Inflammatory macrophage treated with lipopolysaccharide for 4 hours (primary cell): ENCODE measurements around the gene XYLT1.
"Not testable (repeated sequence)": the region's sequence is repeated elsewhere in the genome, so short reads cannot be mapped to it uniquely, and the experiment has no call there.

ENCODE experiments used
- DNase-seq: peaks from one replicate; pipeline ENCODE4 v3.0.0-alpha.2; 2020

The XYLT1 gene

GRCh38 chr16:17331071-17331607, 139.6 kb downstream of the XYLT1 start:
- DNase-seq, result no peak

- no peak for DNase-seq
These were observed 140.7 kb downstream of the XYLT1 start for GRCh38 chr16:17330044-17330443.

DNA sequence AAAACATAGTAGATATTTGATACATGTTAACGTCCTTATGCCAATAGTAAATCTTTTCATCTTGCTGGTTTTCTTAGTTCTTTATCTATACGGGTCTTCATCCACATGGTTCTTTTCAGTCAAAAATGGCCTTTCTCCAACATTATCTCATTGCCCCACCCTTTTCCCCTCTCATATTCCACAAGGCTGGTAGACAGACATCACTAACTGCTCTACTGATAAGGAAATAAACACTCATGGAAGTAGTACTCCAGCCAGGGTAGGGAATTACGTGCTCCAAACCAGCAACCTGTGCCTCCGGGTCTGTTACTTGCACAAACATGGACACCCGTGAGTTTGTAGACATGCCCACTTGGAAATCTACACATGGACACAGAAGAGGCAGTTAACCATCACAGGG, 141.4 kb downstream of the XYLT1 start:
- no peak for DNase-seq

- no peak for DNase-seq
These were observed 141.8 kb downstream of the XYLT1 start for GRCh38 chr16:17328932-17329331.

DNA sequence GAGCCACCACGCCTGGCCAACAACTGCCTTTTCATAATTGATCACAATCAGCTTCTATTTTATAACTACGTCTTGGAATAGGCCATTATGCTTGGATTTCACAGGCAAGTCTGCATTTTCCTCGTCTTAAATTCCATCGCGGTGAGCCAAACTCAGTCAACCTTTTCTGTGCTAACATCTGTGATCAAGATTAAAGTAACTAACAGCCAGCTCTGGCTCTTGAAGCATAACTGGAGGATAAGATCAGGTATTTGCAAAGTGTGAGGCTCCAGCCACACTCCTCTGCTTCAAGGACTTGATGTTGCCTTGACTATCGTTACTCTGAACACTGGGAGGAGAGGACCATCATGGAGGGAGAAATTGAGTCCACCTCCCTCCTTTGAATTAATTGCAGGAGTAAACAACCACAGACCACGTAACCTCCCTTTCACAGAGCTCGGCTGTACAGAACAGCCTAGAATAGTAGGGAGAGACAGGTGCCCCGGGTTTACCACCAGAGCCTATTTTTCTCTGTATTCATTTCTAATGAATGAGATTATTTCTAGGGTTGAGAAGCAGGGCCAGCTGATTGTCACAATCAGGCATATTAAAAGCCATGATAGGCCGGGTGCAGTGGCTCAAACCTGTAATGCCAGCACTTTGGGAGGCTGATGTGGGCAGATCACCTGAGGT, 143.0 kb downstream of the XYLT1 start:
- DNase-seq, result no peak

DNA sequence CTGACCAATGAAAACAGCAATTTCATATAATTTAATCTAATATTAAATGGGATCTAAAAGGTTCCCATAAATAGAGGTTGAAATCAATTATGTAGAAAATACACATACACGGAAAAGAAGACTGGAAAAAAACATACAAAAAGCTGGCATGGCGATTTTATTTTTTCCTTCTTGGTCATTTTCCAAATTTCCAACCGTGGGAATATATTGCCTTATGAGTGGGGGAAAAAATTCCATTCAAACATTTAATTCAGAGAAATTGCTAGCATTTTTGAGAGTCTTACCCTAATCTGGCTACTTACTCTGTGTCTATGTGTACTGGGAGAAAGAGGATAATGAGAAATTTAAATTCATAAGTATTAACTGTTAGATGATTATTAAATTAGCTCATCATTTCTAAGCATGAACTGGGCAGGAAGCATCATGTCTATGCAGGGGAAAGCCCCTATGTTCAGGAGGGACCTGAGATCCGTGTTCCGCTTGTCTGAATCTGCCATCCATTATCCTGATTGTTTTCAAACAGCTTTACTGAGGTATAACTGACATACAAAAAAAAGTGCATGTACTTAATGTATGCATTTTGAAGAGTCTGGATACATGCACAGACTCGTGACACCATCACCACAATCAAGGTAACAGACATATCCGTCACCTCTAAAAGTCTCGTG, 145.2 kb downstream of the XYLT1 start:
- DNase-seq, result no peak

DNA sequence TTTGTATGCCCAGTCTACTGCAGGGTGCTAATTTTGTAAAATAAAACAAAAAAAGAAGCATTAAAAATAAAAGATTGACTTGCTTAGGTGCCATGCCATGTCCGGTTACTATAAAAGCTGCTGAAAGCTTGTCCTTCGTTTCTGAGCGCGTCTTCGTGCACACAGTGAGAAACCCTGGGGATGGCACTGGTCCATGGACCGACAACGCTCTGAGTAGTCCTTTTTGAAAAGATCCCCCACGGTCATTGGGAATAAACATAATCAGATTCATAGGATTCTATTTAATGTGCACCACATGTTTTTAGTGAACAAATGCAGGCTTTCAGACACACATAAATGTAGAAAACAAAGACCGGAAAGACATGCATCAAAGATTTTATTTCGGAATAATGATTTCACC, 146.3 kb downstream of the XYLT1 start:
- no peak for DNase-seq

DNA sequence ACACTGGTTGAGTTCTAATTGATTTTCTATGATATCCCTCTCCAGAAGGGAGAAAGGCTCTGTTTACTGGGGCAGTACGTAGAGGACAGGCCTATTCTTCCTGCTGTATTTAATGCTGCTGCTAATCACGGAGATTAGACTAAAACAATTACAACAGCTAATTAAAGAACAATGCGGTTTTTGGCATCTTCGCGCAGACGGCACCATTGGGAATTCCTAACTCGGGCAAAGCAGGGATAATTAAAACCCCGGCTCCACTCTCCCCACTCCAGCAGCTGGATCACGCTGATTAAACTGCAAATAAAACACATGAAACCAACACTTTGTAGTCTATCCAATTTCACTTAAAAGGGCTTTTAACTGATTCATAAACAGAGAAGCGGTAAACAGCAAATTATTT, 147.6 kb downstream of the XYLT1 start:
- no peak for DNase-seq

- peak; percentile 89 for DNase-seq
These were observed 148.9 kb downstream of the XYLT1 start for GRCh38 chr16:17321824-17322223.

DNA sequence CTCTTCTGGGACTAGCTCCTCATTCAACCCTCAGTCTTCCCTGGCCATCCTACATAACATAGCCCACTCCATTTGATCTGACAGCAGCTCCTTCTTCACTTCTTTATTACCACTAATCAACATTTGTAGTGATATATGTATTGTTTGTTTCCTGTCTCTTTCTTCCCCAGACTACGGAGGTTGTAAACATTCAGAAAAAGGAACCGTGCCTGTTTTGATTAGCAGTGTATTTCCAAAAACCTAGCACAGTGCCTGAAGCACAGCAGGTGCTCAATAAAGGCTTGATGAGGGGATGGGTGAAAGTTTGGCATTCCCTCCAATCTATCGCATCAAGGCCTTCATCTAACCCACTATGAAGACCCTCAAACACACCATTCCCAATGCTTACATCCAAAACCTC, 150.8 kb downstream of the XYLT1 start:
- DNase-seq, result no peak

DNA sequence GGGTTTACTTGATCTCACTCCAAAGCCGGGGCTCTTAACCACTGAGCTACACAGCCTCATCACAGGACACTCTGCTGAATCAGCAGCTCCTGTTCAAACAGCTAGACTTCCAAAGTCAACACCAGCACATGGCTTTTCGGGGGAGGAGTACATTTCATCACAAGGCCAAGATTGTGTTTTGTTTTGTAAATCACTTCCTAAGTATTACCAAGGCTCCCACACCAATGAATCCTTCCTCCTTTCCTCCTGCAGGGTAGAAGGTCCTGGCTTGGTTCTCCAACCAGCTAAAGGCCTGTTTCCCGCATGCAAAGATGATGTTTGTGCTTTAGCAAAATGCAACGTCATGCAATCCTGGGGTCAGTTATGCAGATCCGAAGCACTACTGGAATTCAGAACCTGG, 152.5 kb downstream of the XYLT1 start:
- DNase-seq, result peak; percentile 86

DNA sequence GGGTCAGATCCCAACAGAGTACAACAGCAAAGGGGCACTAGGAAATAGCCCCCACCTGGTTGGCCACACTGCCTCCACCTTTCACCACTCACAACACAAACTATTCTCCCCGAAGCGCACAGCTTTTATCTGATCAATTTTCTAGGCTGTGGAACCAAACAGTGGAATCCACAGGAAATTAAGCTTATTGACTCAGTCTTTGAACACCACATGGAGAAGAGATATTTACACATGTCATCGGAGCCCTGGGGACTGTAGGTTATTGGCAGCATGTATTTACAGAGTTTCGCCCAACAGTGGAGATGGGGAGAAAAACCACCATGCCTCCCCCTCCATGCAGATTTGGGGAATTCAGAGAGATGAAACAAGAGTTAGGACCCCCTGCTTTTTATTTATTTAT, 154.8 kb downstream of the XYLT1 start:
- DNase-seq, result no peak

DNA sequence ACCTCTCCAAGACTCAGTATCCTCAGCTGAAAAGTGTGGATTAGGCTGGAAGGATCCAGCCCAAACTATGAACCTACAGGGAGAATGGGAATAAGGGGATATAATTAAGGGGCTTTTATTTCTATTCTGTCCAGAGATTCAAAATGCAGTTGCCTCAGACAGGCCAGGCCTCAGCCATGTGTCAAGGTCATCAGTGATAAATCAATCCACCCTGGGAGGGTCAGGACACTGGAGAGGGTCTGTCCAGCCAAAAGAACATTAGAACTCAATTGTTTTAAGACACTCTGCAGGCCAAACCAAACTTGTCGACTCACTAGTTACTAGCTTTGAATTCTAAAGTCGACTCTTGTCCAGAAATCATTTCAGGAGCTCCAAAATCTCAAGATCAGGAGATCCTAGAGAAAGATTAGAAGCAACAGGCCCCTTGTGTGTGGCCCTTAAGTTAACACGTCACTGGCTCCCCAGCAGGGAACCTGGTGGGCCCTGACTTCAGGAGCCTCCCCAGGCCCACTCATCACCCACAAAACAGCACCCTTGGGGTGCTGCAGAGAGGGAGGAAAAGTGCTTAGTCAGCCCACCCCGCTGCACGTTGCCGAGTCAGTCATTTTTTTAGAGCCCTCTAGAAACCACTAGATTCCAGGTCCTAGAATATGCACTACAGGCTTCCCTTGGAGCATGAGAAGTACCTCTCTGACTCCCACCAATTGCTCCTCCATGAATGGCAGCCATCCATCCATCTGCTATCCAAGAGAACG, 156.8 kb downstream of the XYLT1 start:
- no peak for DNase-seq

GRCh38 chr16:17313085-17313611, 157.6 kb downstream of the XYLT1 start:
- DNase-seq, result no peak

DNA sequence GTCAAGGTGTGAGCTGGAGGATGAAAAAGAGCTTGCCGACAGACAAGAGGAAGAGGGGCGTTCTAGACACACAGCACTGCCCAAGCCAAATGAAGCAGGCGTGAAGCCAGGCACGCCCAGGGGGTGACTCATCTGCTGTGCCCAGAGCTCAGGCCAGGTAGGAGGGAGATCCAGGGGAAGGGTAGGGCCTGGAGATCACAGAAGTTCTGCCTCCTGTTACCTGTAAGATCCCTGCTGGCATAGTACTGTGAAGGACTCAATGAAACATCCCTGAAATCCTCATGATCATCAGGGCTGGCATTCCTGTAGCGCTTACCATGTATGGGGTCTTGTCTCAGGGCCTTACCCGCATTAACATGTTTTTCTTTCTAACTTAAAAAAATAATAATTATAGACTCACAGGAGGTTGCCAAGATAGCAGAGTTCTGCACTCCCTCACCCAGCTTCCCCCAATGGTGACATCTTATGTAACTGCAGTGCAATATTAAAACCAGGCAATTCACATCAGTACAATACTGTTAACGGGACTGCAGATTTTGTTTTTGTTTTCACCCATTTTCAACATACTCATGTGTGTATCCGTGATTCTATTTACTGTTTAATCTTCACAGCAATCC, 158.6 kb downstream of the XYLT1 start:
- DNase-seq, result no peak

DNA sequence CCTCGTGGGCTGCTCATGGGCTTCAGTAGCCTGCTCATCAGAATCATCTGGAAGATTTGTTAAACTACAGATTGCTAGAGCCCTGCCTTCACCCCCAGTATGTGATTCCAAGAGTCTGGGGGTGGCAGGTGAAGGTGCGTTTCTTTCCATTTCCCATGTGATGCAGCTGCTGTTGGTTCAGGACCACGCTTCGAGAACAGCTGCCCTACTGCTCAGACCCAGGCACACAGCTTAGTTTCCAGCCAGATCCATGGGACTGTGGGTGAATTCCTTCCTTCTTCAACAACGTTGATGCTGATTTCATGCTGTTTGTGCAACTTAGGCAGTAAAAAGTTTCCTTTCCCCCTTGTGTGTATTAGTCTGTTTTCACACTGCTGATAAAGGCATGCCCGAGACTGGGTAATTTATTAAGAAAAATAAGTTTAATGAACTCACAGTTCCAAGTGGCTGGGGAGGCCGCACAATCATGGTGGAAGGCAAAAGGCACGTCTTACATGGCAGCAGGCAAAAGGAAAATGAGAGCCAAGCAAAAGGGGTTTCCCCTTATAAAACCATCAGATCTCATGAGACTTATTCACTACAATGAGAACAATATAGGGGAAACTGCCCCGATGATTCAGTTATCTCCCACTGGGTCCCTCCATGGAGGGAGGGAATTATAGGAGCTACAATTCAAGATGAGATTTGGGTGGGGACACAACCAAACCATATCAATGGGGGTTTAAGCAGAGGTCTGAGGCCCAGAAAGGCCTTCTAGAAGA, 159.2 kb downstream of the XYLT1 start:
- peak; percentile 68 for DNase-seq

- no peak for DNase-seq
These were observed 161.2 kb downstream of the XYLT1 start for GRCh38 chr16:17309510-17309909.

DNA sequence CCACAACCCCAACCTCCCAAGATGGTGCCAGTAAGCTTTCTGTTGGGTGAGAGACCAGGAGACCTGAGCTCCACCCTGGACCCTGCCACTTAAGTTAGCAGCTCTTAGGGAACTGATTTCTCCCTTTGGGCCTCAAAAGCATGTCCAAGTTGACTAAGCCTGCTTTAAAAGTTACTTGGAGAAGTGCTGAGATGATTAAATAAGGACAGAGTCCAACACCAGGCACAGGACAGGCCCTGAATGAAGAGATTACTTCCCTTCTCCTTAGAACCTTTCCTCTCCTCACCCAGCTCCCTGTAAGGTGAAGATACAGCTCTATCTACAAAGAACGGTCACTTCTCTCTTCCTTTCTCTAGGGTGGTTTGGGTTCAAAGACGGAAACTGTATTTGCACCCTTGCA, 162.6 kb downstream of the XYLT1 start:
- no peak for DNase-seq

- no peak for DNase-seq
These were observed 163.3 kb downstream of the XYLT1 start for GRCh38 chr16:17307504-17307903.

DNA sequence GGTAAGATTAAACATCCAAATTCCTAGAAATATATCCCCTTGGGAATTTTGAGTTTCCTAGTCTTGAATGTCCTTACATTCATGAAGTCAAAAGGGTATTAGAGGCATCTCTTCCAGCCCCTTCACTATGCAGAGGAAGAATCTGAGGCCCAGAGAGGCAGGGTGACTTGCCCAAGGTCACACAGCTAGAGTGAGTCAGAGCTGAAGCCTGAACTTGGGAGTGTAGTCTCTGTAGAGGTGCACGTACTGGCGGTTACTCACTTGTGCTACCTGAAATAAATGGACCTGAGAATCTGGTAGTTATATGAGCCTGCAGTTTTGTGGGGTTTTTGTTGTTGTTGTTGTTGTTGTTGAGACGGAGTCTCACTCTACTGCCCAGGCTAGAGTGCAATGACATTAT, 164.0 kb downstream of the XYLT1 start:
- no peak for DNase-seq

DNA sequence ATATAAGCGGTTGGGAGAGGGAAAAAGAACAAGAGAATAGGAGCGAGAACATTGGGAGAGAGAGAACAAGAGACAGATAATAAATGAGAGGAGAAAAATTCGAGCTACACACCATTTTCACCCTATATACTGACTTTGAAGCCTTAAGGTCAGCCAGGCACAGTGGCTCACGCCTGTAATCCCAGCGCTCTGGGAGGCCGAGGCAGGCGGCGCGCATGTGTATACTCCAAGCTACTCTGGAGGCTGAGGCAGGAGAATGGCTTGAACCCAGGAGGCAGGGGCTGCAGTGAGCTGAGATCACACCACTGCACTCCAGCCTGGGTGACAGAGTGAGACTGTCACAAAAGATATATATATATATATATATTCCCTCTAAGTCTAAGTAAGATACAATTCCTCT, 164.5 kb downstream of the XYLT1 start:
- DNase-seq, result not testable (repeated sequence)

- DNase-seq, result peak; percentile 28
These were observed 165.1 kb downstream of the XYLT1 start for GRCh38 chr16:17305694-17306093.
